ENCODE measurements around the gene NOS2.
"Not testable (repeated sequence)": the region's sequence is repeated elsewhere in the genome, so short reads cannot be mapped to it uniquely, and the experiment has no call there.

The NOS2 gene

GRCh38 chr17:27753726-27754125 is 46.6 kb downstream of the NOS2 start:
- not testable (repeated sequence) for DNase-seq

GRCh38 chr17:27752831-27753619 is 47.3 kb downstream of the NOS2 start:
- not testable (repeated sequence) for DNase-seq

- no peak for DNase-seq
Observed at GRCh38 chr17:27751622-27752490, 48.5 kb downstream of the NOS2 start.

- no peak for DNase-seq
Observed at GRCh38 chr17:27751166-27751565, 49.2 kb downstream of the NOS2 start.

GRCh38 chr17:27749562-27750150 is 50.7 kb downstream of the NOS2 start:
- DNase-seq = not testable (repeated sequence)

- DNase-seq = no peak
Observed at GRCh38 chr17:27748360-27748825, 51.9 kb downstream of the NOS2 start.

- no peak for DNase-seq
Observed at GRCh38 chr17:27747462-27748359, 52.6 kb downstream of the NOS2 start.

- DNase-seq = no peak
Observed at GRCh38 chr17:27746881-27747280, 53.4 kb downstream of the NOS2 start.

- DNase-seq = peak; percentile 24 to 73 (median 52)
Observed at GRCh38 chr17:27746320-27746719, 54.0 kb downstream of the NOS2 start.

GRCh38 chr17:27745207-27745830 is 55.0 kb downstream of the NOS2 start:
- DNase-seq = not testable (repeated sequence)

- DNase-seq = peak; percentile 63 to 86 (median 83)
Observed at GRCh38 chr17:27743281-27743885, 56.9 kb downstream of the NOS2 start.

GRCh38 chr17:27741971-27742575 is 58.3 kb downstream of the NOS2 start:
- DNase-seq = peak in 3 of 4 experiments; percentile 31 to 54 (median 41)

- DNase-seq = no peak
Observed at GRCh38 chr17:27741361-27741861, 58.9 kb downstream of the NOS2 start.

- not testable (repeated sequence) for DNase-seq
Observed at GRCh38 chr17:27740541-27740940, 59.8 kb downstream of the NOS2 start.

GRCh38 chr17:27733773-27734172 is 66.6 kb downstream of the NOS2 start:
- DNase-seq = no peak

GRCh38 chr17:27732746-27733145 is 67.6 kb downstream of the NOS2 start:
- DNase-seq = not testable (repeated sequence)

GRCh38 chr17:27725982-27726381 is 74.3 kb downstream of the NOS2 start:
- not testable (repeated sequence) for DNase-seq

- DNase-seq = no peak
Observed at GRCh38 chr17:27721797-27722196, 78.5 kb downstream of the NOS2 start.
